ENCODE data around the gene CCT5. TPM values are rescaled to one million over a fixed set of nuclear protein-coding genes. Genes with fewer than 3 reads are reported as not detected.

Gene CCT5
- total RNA-seq, 4 donors from 2014 or later: 65.8 to 154 (median 142) TPM

DNA sequence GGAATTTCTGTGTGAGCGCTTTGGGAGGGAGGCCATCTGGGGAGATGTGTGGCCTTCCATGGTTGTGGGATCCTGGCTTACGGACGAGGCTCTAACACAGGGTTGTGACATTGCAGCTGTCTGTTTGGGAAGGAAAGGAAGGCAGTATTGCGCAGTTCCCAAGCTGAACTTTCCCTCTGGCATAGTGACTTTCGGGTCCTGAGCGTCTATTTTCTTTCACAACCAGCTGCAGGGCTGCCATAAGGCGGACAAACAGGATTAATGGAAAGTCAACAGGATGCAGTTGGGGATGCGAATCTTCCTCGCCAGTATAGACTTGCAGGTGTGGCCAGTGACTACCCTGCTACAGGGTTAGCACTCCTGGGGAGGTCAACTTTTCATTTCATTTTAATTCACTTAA is 25.9 kb downstream of the CCT5 start:
- Histone ChIP-seq H3K36me3 (no peaks in the 10 kb centered on the region), H3K9me3 (no peaks in the 10 kb centered on the region), H3K27me3 (no peaks in the 10 kb centered on the region), H3K4me1 (no peaks in the 10 kb centered on the region), H3K27ac (no peak overlapping the region), H3K4me3 (no peak overlapping the region)
- no peak for TF ChIP-seq CTCF (IDR thresholded peaks at IDR 0.05)
- TF ChIP-seq POLR2A (IDR thresholded peaks at IDR 0.05): no peak
- TF ChIP-seq POLR2AphosphoS5 (IDR thresholded peaks at IDR 0.05): no peak
- no peak for TF ChIP-seq EP300 (IDR thresholded peaks at IDR 0.05)
- DNase-seq (ENCODE audit: low spot score in 2 of 2): peak in 1 of 2 donors; percentile 21
- 79% methylated on average over 9 of the region's 9 CpGs for WGBS

DNA sequence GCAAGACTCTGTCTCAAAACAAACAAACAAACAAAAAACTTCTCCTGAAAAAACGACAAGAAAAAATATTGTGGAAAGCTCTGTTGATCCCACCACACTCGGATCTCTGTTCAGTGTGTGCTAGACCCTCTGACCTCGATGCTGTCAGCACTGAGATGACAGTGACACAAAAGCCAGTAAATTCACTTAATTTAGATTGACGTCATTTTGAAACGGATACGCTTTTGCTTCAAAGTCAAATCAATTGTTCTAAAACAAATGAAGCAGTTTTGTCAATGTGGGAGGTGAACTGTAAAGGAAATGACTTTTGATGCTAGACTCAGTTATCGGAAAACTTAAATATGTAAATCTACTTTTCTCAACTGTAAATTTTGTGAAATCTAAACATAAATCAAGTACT is 26.6 kb downstream of the CCT5 start:
- H3K27me3 ChIP-seq: no peaks in the 10 kb centered on the region
- no peaks in the 10 kb centered on the region for H3K4me1 ChIP-seq
- no peaks in the 10 kb centered on the region for H3K9me3 ChIP-seq
- no peak overlapping the region for H3K4me3 ChIP-seq
- H3K36me3 ChIP-seq: no peaks in the 10 kb centered on the region
- 92% methylated on average over 7 of the region's 7 CpGs for WGBS
- TF ChIP-seq CTCF (IDR thresholded peaks at IDR 0.05) (no peak), POLR2A (IDR thresholded peaks at IDR 0.05) (no peak), EP300 (IDR thresholded peaks at IDR 0.05) (no peak), POLR2AphosphoS5 (IDR thresholded peaks at IDR 0.05) (no peak)
- H3K27ac ChIP-seq: no peak overlapping the region
- peak in 1 of 2 donors; percentile 16 for DNase-seq (ENCODE audit: low spot score in 2 of 2)

DNA sequence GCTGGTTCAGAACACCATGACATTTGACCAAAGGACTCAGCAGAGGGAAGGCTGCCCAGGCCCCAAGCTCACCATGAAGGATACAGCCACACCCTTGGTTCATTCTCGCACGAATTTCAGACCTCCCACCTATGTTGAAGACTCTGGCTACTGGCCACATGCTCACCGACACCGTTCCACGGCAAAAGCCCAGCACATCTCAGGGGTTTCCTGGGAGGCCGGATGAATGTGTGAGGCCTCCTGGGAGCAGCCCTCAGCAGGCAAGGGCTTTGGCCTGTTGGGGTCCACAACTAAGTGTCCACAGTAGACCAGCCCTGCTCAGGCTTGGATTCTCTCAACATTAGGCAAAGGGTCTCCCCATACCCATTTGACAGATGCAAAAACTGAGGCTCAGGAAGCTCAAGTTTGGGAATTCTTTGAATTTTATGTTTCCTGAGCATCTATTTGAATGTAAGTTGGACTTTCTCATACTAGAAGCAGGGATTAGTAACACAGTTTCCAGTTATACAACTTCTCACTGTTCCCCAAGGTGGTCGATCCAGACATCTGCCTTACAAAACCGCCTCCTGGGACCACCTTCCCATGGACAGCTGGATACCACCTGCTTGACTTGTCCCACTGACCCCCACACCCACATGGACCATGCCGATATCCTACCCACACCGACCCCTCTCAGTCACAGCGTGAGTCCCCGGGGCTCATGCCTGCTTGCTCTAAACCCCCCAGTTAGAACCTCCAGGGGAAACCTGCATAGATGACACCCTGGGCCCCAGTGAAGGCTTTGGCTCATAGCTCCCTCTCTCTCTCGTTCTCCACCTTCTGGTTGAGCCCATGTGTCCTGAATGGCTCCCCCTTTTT is 27.9 kb downstream of the CCT5 start:
- Histone ChIP-seq H3K27me3 (no peaks in the 10 kb centered on the region), H3K36me3 (no peaks in the 10 kb centered on the region), H3K9me3 (no peaks in the 10 kb centered on the region), H3K27ac (no peak overlapping the region), H3K4me3 (no peak overlapping the region), H3K4me1 (no peaks in the 10 kb centered on the region)
- DNase-seq (ENCODE audit: low spot score in 2 of 2): peak in 1 of 2 donors; percentile 65
- WGBS: 90% methylated on average over 12 of the region's 13 CpGs
- TF ChIP-seq POLR2A (IDR thresholded peaks at IDR 0.05) (no peak), POLR2AphosphoS5 (IDR thresholded peaks at IDR 0.05) (no peak), EP300 (IDR thresholded peaks at IDR 0.05) (no peak), CTCF (IDR thresholded peaks at IDR 0.05) (no peak)

- peak in 1 of 2 donors; percentile 68 for DNase-seq (ENCODE audit: low spot score in 2 of 2)
- TF ChIP-seq POLR2AphosphoS5 (IDR thresholded peaks at IDR 0.05) (no peak), CTCF (IDR thresholded peaks at IDR 0.05) (no peak), POLR2A (IDR thresholded peaks at IDR 0.05) (no peak), EP300 (IDR thresholded peaks at IDR 0.05) (no peak)
- H3K9me3 ChIP-seq: no peaks in the 10 kb centered on the region
- no peak overlapping the region for H3K4me3 ChIP-seq
- no peaks in the 10 kb centered on the region for H3K4me1 ChIP-seq
- H3K27ac ChIP-seq: no peak overlapping the region
- no peaks in the 10 kb centered on the region for H3K36me3 ChIP-seq
- H3K27me3 ChIP-seq: no peaks in the 10 kb centered on the region
- WGBS: 95% methylated on average over 12 of the region's 12 CpGs
Observed at GRCh38 chr5:10278658-10279279, 28.7 kb downstream of the CCT5 start.

GRCh38 chr5:10279328-10279727 is 29.2 kb downstream of the CCT5 start:
- Histone ChIP-seq H3K27me3 (no peaks in the 10 kb centered on the region), H3K27ac (no peak overlapping the region), H3K9me3 (no peaks in the 10 kb centered on the region), H3K36me3 (no peaks in the 10 kb centered on the region), H3K4me3 (no peak overlapping the region), H3K4me1 (no peaks in the 10 kb centered on the region)
- 87% methylated on average over 4 of the region's 4 CpGs for WGBS
- no peak for TF ChIP-seq EP300 (IDR thresholded peaks at IDR 0.05)
- TF ChIP-seq POLR2AphosphoS5 (IDR thresholded peaks at IDR 0.05): no peak
- no peak for TF ChIP-seq POLR2A (IDR thresholded peaks at IDR 0.05)
- TF ChIP-seq CTCF (IDR thresholded peaks at IDR 0.05): no peak
- DNase-seq (ENCODE audit: low spot score in 2 of 2): no peak
